T-cell (primary cell): Measurements from ENCODE around the gene BSND. TPM values are rescaled to one million over a fixed set of nuclear protein-coding genes. Genes with fewer than 3 reads are reported as not detected.

Experiments
- ATAC-seq, 4 experiments: fragments of 200-7000 bp in 3 of 4; fragments of 150-1000 bp in 1 of 4; cut with Tn5 transposase; replicated peaks in 1 of 4; 1 replicate in 3 of 4; 2 replicates in 1 of 4; pipeline ENCODE4 v1.10.0; 2021; ENCODE audit warnings: moderate library complexity in 3 of 4, mild to moderate bottlenecking in 2 of 4, moderate number of reproducible peaks in 1 of 4
- CTCF ChIA-PET, 2 donors: fragments of 300-600 bp; sonication (Branson Sonifier 250); formaldehyde crosslinking; loops; one replicate each; lab custom pipeline; 2022; ENCODE audit warnings: antibody characterized with exemption in 2 of 2; lab: Charles Lee
- POLR2A ChIA-PET, 2 donors: fragments of 300-600 bp; sonication (Branson Sonifier 250); formaldehyde crosslinking; loops; one replicate each; lab custom pipeline; 2022; ENCODE audit warnings: antibody characterized with exemption in 2 of 2; lab: Charles Lee
- DNase-seq, 35 experiments: peaks; one replicate each; pipeline versions ENCODE4 v3.0.0 to v3.0.0-alpha.2; 2013 to 2023
- H3K27ac ChIP-seq: one replicate; pipeline ENCODE4 v1.5.1; 2013; ENCODE audit warnings: low read length
- H3K27me3 ChIP-seq, 2 experiments: replicated peaks in 1 of 2; 1 replicate in 1 of 2; 2 replicates in 1 of 2; pipeline versions ENCODE4 v1.6.1 to v1.7.0; 2013; ENCODE audit warnings: low read length in 1 of 2, mixed read lengths in 1 of 2; ENCODE audit not compliant: control insufficient read depth in 2 of 2, insufficient read depth in 2 of 2; ENCODE audit errors: extremely low read depth in 1 of 2
- H3K36me3 ChIP-seq, 2 donors: 1 replicate in 1 of 2; 2 replicates in 1 of 2; pipeline versions ENCODE4 v1.6.1 to v1.7.0; 2013; ENCODE audit warnings: low read length in 1 of 2; ENCODE audit not compliant: control insufficient read depth in 2 of 2, insufficient read depth in 1 of 2; ENCODE audit errors: extremely low read depth in 1 of 2
- H3K4me1 ChIP-seq, 2 experiments: 1 replicate in 1 of 2; 2 replicates in 1 of 2; pipeline versions ENCODE4 v1.6.1 to v1.7.0; 2013; ENCODE audit warnings: low read length in 2 of 2, mixed read lengths in 1 of 2; ENCODE audit not compliant: insufficient read depth in 2 of 2, control insufficient read depth in 1 of 2; ENCODE audit errors: extremely low read depth in 1 of 2
- H3K4me3 ChIP-seq, 2 donors: 1 replicate in 1 of 2; 2 replicates in 1 of 2; pipeline versions ENCODE4 v1.5.1 to v1.7.0; 2013; ENCODE audit warnings: mild to moderate bottlenecking in 2 of 2, low read length in 1 of 2, moderate library complexity in 1 of 2; ENCODE audit not compliant: control insufficient read depth in 1 of 2; ENCODE audit errors: extremely low read depth in 1 of 2
- H3K9me3 ChIP-seq: 2 replicates; pipeline ENCODE4 v1.7.0; 2013
- H3K27ac Mint-ChIP-seq, 2 donors: one replicate each; pipeline ENCODE4 v1.8.0; 2020 to 2021; ENCODE audit warnings: mild to moderate bottlenecking in 2 of 2, mixed read lengths in 2 of 2
- H3K27me3 Mint-ChIP-seq, 2 donors: one replicate each; pipeline ENCODE4 v1.8.0; 2021 to 2022; ENCODE audit warnings: mixed read lengths in 2 of 2
- H3K36me3 Mint-ChIP-seq: one replicate; pipeline ENCODE4 v1.8.0; 2021; ENCODE audit warnings: mixed read lengths
- H3K4me1 Mint-ChIP-seq, 3 donors: one replicate each; pipeline ENCODE4 v1.8.0; 2020 to 2022; ENCODE audit warnings: mixed read lengths in 3 of 3, mild to moderate bottlenecking in 1 of 3
- H3K4me3 Mint-ChIP-seq, 3 donors: one replicate each; pipeline ENCODE4 v1.8.0; 2020 to 2022; ENCODE audit warnings: mild to moderate bottlenecking in 3 of 3, mixed read lengths in 3 of 3, moderate library complexity in 3 of 3
- H3K9me3 Mint-ChIP-seq, 3 donors: one replicate each; pipeline ENCODE4 v1.8.0; 2020 to 2022; ENCODE audit warnings: mixed read lengths in 3 of 3
- WGBS: methylation state at CpG from one replicate; pipeline ENCODE4 v1.1.5; 2013; ENCODE audit warnings: missing lambda C conversion rate; ENCODE audit not compliant: insufficient coverage; 5-methylcytosine and 5-hydroxymethylcytosine counted together
- total RNA-seq, 35 experiments: library from RNA in 6 of 35; stranded (reverse) in 6 of 35; fragments of 120-200 nt in 1 of 35; gene quantifications; one replicate each; pipeline versions ENCODE4 v1.2.1 to v1.2.4 and lab custom pipeline; 2013 to 2026

BSND gene
- total RNA-seq, 5 donors from 2014 or later (not counting 1 experiment from before 2014, with no cell fraction given), result not detected

DNA sequence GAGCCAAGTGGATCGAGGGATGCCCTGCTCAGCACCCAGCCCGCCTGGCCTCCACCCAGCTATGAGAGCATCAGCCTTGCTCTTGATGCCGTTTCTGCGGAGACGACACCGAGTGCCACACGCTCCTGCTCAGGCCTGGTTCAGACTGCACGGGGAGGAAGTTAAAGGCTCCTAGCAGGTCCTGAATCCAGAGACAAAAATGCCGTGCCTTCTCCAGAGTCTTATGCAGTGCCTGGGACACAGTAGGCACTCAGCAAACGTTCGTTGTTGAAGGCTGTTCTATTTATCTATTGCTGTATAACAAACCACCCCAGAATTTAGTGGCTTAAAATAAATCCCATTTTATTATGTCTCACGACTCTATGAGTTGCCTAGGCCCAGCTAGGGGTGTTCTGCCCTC lies 6.8 kb upstream of the BSND start:
- peaks cover 20 to 22% (median 21%) of the 10 kb centered on the region in 3 donors for H3K4me1 Mint-ChIP-seq
- DNase-seq (no peak), ATAC-seq (no peak)
- WGBS, result 60% methylated on average over 9 of the region's 12 CpGs
- H3K9me3 Mint-ChIP-seq, result no peaks in the 10 kb centered on the region
- Histone ChIP-seq H3K27ac (no peak overlapping the region), H3K36me3 (no peaks in the 10 kb centered on the region), H3K9me3 (no peaks in the 10 kb centered on the region), H3K4me1 (peaks cover 0 to 20% of the 10 kb centered on the region in 2 experiments), H3K27me3 (peaks cover 0 to 27% of the 10 kb centered on the region in 2 experiments), H3K4me3 (no peak overlapping the region)
- POLR2A ChIA-PET, result no interaction called here
- H3K27ac Mint-ChIP-seq, result no peak overlapping the region
- CTCF ChIA-PET, result interaction anchor here in 1 of 2 donors (1.6 kb wide), 1 partner anchor 47 kb away, joined by 3 read pairs; no protein-coding TSS in a partner anchor
- peaks cover 18 to 22% of the 10 kb centered on the region in 2 donors for H3K27me3 Mint-ChIP-seq
- no peak overlapping the region for H3K4me3 Mint-ChIP-seq
- H3K36me3 Mint-ChIP-seq, result no peaks in the 10 kb centered on the region

GRCh38 chr1:54993140-54993539 lies 5.6 kb upstream of the BSND start:
- Histone ChIP-seq H3K9me3 (no peaks in the 10 kb centered on the region), H3K36me3 (no peaks in the 10 kb centered on the region), H3K27ac (no peak overlapping the region), H3K4me3 (no peak overlapping the region), H3K4me1 (peaks cover 0 to 27% of the 10 kb centered on the region in 2 experiments), H3K27me3 (peaks cover 2 to 39% of the 10 kb centered on the region in 2 experiments)
- 95% methylated on average over 2 of the region's 6 CpGs for WGBS
- Mint-ChIP-seq H3K9me3 (no peaks in the 10 kb centered on the region), H3K36me3 (no peaks in the 10 kb centered on the region), H3K4me1 (peaks cover 24 to 26% (median 25%) of the 10 kb centered on the region in 3 donors), H3K27ac (no peak overlapping the region), H3K4me3 (no peak overlapping the region), H3K27me3 (peaks cover 22 to 32% of the 10 kb centered on the region in 2 donors)
- CTCF ChIA-PET, result interaction anchor here in 1 of 2 donors (0.7 to 1.1 kb wide), 2 partner anchors 8 to 42 kb away, joined by 3 read pairs; no protein-coding TSS in a partner anchor
- POLR2A ChIA-PET, result no interaction called here
- no peak for DNase-seq
- no peak for ATAC-seq

GRCh38 chr1:54994355-54994990 lies 4.3 kb upstream of the BSND start:
- WGBS, result 80% methylated on average over 6 of the region's 6 CpGs
- Histone ChIP-seq H3K4me3 (no peak overlapping the region), H3K27ac (no peak overlapping the region), H3K9me3 (no peaks in the 10 kb centered on the region), H3K27me3 (peaks cover 7 to 48% of the 10 kb centered on the region in 2 experiments), H3K4me1 (peaks cover 0 to 27% of the 10 kb centered on the region in 2 experiments), H3K36me3 (no peaks in the 10 kb centered on the region)
- Mint-ChIP-seq H3K4me1 (peaks cover 24 to 26% (median 25%) of the 10 kb centered on the region in 3 donors), H3K36me3 (no peaks in the 10 kb centered on the region), H3K4me3 (no peak overlapping the region), H3K27ac (peak overlapping the region; percentile 45 to 71), H3K9me3 (no peaks in the 10 kb centered on the region), H3K27me3 (peaks cover 25 to 39% of the 10 kb centered on the region in 2 donors)
- POLR2A ChIA-PET, result no interaction called here
- DNase-seq (no peak), ATAC-seq (no peak)
- CTCF ChIA-PET, result no interaction called here

DNA sequence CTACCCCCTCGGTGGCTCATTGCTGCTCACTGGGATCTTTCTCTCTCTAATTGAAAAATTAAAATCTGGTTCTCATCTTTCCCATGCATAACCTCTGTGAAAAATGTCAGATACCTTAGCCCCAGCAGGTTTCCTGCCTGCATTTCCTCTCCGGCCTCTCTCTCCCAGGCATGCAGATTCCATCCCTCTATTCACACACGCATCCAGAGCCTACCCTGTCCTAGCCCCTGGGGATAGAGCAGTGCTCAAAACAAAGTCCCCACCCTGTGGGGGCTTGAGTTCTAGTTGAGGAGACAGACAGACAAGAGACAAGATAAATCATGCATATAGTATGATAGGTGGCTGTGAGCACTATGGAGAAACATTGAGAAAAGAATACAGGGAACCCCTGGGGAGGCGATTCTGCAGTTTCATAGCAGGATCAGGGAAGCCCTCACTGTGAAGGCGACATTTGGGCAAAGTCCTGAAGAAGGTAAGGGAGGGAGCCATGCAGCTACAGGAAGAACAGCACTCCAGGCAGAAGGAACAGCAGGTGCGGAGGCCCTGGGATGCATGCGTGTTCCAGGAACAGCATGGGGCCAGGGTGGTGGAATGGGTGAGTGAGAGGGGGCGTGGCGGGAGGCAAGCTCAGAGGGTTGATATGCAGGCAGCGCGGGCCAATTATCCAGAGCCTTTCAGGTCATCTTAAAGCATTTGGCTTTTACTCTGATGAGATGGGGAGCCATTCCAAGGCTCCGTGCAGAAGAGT lies 3.5 kb upstream of the BSND start:
- peaks cover 24 to 26% (median 25%) of the 10 kb centered on the region in 3 donors for H3K4me1 Mint-ChIP-seq
- H3K27ac ChIP-seq, result peak overlapping the region; percentile 25
- H3K27me3 ChIP-seq, result peaks cover 7 to 51% of the 10 kb centered on the region in 2 experiments
- no peak overlapping the region for H3K4me3 ChIP-seq
- no peaks in the 10 kb centered on the region for H3K9me3 ChIP-seq
- CTCF ChIA-PET, result interaction anchor here (0.9 to 3.0 kb wide), 7 partner anchors 38 to 496 kb away, joined by 3 to 38 read pairs (median 4); no protein-coding TSS in a partner anchor
- peak overlapping the region; percentile 45 to 71 for H3K27ac Mint-ChIP-seq
- POLR2A ChIA-PET, result no interaction called here
- ATAC-seq (no peak), DNase-seq (no peak)
- H3K27me3 Mint-ChIP-seq, result peaks cover 25 to 44% of the 10 kb centered on the region in 2 donors
- no peaks in the 10 kb centered on the region for H3K9me3 Mint-ChIP-seq
- WGBS, result 70% methylated on average over 10 of the region's 12 CpGs
- peaks cover 0 to 27% of the 10 kb centered on the region in 2 experiments for H3K4me1 ChIP-seq
- H3K4me3 Mint-ChIP-seq, result peak overlapping the region in 1 of 3 donors; percentile 71
- H3K36me3 Mint-ChIP-seq, result no peaks in the 10 kb centered on the region
- no peaks in the 10 kb centered on the region for H3K36me3 ChIP-seq

DNA sequence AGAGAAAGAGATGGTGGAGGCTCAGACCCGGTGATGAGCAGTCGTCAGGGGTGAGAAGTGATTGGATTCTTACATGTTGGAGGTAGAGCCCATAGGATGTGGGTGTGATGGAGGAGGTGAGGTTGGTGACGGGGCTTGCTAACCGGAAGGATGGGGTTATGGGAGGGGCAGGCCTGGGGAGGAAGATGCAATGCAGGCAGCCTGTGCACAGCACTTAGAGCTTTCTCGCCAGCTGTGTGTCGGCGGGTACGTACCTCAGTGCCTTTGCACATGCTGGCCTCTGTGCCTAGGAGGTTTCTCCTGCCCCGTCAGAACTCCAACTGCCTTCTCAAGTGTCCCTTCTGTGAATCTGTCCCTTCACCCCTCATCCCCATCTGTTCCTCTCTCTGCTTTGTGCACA lies 2.9 kb upstream of the BSND start:
- Mint-ChIP-seq H3K27ac (peak overlapping the region; percentile 45 to 71), H3K4me1 (peaks cover 24 to 26% (median 25%) of the 10 kb centered on the region in 3 donors), H3K36me3 (no peaks in the 10 kb centered on the region), H3K4me3 (peak overlapping the region; percentile 49 to 71 (median 60)), H3K9me3 (no peaks in the 10 kb centered on the region), H3K27me3 (peaks cover 29 to 44% of the 10 kb centered on the region in 2 donors)
- WGBS, result 33% methylated on average over 6 of the region's 9 CpGs
- Histone ChIP-seq H3K36me3 (no peaks in the 10 kb centered on the region), H3K27ac (peak overlapping the region; percentile 25), H3K4me1 (peaks cover 0 to 27% of the 10 kb centered on the region in 2 experiments), H3K27me3 (peaks cover 7 to 56% of the 10 kb centered on the region in 2 experiments), H3K4me3 (peak overlapping the region in 1 of 2 donors; percentile 7), H3K9me3 (no peaks in the 10 kb centered on the region)
- ChIA-PET CTCF (interaction anchor here (0.6 to 3.0 kb wide), 10 partner anchors 26 to 1036 kb away, joined by 3 to 38 read pairs (median 4); no protein-coding TSS in a partner anchor), POLR2A (no interaction called here)
- ATAC-seq (peak; percentile 69 to 81 (median 75)), DNase-seq (peak in 33 of 35 experiments; percentile 12 to 65 (median 44))

DNA sequence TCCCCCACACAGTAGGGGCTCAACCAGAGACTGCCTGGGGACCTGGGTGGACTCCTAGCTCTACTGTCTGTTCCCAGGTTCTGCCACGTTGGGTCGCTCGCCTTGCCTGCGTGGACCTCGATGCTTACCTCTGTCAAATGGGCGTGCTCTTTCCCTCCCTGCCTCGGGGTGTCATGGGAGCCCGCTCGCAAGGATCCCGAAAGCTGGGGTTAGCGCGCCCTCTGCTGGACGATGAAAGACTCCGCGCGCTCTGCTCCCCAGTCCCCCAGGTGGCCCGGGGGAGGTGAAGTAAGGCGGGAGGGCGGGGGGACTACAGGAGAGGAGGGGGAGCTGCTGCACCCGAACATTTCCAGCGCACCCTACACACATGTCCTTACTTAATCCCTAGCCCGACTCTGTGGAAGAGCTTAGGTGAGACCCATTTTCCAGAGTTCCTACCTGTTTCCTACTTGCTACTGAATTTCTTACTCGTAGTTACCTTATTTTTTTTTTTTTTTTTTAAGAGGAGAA lies 2.3 kb upstream of the BSND start:
- WGBS, result 4% methylated on average over 7 of the region's 23 CpGs
- Mint-ChIP-seq H3K9me3 (no peaks in the 10 kb centered on the region), H3K36me3 (no peaks in the 10 kb centered on the region), H3K4me3 (peak overlapping the region; percentile 49 to 71 (median 60)), H3K4me1 (peaks cover 24 to 26% (median 25%) of the 10 kb centered on the region in 3 donors), H3K27ac (peak overlapping the region; percentile 39 to 45), H3K27me3 (peaks cover 29 to 44% of the 10 kb centered on the region in 2 donors)
- no peaks in the 10 kb centered on the region for H3K36me3 ChIP-seq
- H3K27me3 ChIP-seq, result peaks cover 7 to 62% of the 10 kb centered on the region in 2 experiments
- peaks cover 0 to 27% of the 10 kb centered on the region in 2 experiments for H3K4me1 ChIP-seq
- POLR2A ChIA-PET, result no interaction called here
- peak overlapping the region in 1 of 2 donors; percentile 21 for H3K4me3 ChIP-seq
- CTCF ChIA-PET, result interaction anchor here (0.6 to 3.0 kb wide), 13 partner anchors 12 to 1117 kb away, joined by 3 to 38 read pairs (median 4); no protein-coding TSS in a partner anchor
- no peaks in the 10 kb centered on the region for H3K9me3 ChIP-seq
- ATAC-seq, result peak; percentile 76 to 88 (median 82)
- peak; percentile 45 to 87 (median 69) for DNase-seq
- no peak overlapping the region for H3K27ac ChIP-seq
